ENCODE data around the gene NUDT9.
"Not testable (repeated sequence)": the region's sequence is repeated elsewhere in the genome, so short reads cannot be mapped to it uniquely, and the experiment has no call there.

The NUDT9 gene

DNA sequence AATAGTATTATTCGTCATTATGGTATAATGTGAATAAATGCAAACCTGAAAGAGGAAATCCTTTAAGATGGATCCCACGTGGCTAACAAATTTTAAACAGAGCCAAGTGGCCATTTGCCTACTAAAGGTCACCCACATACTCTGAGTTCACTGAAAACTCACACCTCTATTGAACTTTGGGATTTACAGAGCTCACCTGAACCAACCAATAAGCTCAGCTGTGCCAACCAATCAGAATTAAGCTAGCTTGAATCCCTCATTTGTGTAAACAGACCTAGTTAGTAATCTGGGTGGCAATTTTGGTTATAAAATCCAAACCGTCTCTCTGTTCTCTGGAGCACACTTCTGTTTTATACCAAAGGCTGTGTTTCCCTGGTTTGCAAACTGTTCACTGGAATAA, 5.4 kb upstream of the NUDT9 start:
- Histone ChIP-seq H3K36me3 (no peaks in the 10 kb centered on the region), H3K27ac (no peak overlapping the region), H3K27me3 (no peaks in the 10 kb centered on the region)

DNA sequence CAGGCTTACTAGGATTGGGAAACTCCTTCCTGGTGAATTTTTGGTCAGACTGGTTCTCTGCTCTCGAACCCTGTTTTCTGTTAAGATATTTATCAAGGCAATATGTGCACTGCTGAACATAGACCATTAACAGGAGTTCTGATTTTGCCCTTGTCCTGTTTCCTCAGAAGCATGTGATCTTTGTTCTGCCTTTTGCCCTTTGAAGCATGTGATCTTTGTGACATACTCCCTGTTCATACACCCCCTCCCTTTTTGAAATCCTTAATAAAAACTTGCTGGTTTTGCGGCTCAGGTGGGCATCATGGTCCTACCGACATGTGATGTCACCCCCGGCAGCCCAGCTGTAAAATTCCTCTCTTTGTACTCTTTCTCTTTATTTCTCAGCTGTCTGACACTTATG, 4.0 kb upstream of the NUDT9 start:
- not testable (repeated sequence) for H3K36me3 ChIP-seq, H3K9ac ChIP-seq, H3K27me3 ChIP-seq, H3K27ac ChIP-seq, H3K4me2 ChIP-seq, H3K4me3 ChIP-seq, H4K20me1 ChIP-seq
- Histone ChIP-seq H3K9me3 (replicated peaks in 1 of 11) (peaks cover 6 to 24% (median 11%) of the 10 kb centered on the region in 11 experiments; a peak in 19 of 22 replicates), H3K4me1 (peaks cover 7 to 13% (median 9%) of the 10 kb centered on the region in 10 experiments)

More for the DNA sequence above, 5.4 kb upstream of the NUDT9 start:
- Histone ChIP-seq H3K9ac (no peak overlapping the region), H3K4me2 (no peak overlapping the region), H3K4me1 (peaks cover 6 to 9% (median 8%) of the 10 kb centered on the region in 10 experiments), H3K9me3 (replicated peaks in 1 of 11) (peaks cover 6 to 24% (median 11%) of the 10 kb centered on the region in 11 experiments; a peak in 19 of 22 replicates), H3K4me3 (no peak overlapping the region), H4K20me1 (no peaks in the 10 kb centered on the region)
- TF ChIP-seq Cebpa-rat (IDR thresholded peaks at IDR 0.05): no peak

DNA sequence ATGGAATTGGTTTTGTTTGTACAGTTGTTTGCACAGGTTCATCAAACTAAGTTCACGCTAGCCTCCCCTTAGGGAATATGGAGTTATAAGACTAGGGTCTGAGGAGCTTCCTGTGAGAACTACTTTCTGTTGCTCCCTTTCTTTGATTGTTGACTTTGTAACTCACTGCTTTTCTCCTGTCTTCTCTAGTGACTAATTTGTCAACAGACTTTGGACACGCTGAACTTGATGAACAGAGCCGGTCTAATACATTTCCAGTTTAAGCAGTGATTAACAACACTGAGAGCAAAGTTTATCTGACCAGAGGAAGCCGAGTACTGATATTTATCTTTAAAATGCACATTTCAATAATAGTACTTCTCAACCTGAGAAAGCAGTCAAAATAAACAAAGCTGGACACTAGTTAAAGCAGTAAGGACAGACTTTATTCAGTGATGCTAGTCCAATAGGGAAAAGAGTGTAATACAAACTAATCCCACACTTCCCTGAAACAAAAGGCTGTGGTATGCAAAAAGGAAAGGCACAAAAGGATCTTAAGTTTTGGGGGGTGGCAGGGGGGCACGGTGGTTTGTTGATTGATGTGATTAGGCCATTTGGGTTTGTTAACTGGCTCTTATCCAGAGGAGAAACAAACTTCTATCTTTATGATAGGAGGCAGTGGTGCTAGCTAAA, 2.7 kb upstream of the NUDT9 start:
- no peak for TF ChIP-seq Cebpa-rat (IDR thresholded peaks at IDR 0.05)
- no peak overlapping the region for H3K27ac ChIP-seq
- peaks cover 6 to 19% (median 11%) of the 10 kb centered on the region in 11 experiments; a peak in 19 of 22 replicates for H3K9me3 ChIP-seq (replicated peaks in 1 of 11)

DNA sequence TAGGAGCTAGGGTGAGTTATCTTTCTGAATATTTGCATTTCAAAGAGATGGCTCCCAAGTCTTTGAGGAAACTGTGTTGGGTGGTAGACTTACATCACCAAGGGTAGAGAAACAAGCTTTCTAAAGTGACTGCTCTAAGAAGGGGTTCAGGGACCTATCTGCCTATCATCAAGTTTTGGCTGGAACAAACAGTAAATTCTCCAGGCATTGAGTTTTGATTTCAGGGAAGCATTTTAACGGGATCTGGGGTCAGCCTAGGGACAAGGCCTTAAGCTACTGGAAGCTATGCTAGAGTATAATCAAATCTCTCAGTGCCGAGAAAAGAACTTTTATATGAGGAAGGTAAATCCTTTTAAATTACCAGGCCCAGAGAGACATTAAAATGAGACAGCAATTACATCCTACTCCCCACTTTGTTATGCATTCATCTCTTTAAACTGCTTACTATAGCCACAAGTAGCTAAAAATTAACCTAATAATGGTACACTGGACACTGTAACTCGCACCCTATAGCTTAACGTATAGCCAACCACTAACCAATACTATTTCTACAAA, 2.0 kb upstream of the NUDT9 start:
- Histone ChIP-seq H3K9me3 (replicated peaks in 1 of 11) (peaks cover 6 to 19% (median 11%) of the 10 kb centered on the region in 11 experiments; a peak in 19 of 22 replicates), H3K36me3 (no peaks in the 10 kb centered on the region), H3K4me2 (no peak overlapping the region), H3K9ac (no peak overlapping the region), H4K20me1 (no peaks in the 10 kb centered on the region; a peak in 1 of 22 replicates), H3K27ac (no peak overlapping the region), H3K4me1 (peaks cover 21 to 29% (median 24%) of the 10 kb centered on the region in 10 experiments), H3K4me3 (no peak overlapping the region), H3K27me3 (no peaks in the 10 kb centered on the region)
- no peak for TF ChIP-seq Cebpa-rat (IDR thresholded peaks at IDR 0.05)

More for the DNA sequence above, 2.7 kb upstream of the NUDT9 start:
- Histone ChIP-seq H3K4me2 (no peak overlapping the region), H4K20me1 (no peaks in the 10 kb centered on the region), H3K27me3 (no peaks in the 10 kb centered on the region), H3K4me3 (no peak overlapping the region), H3K9ac (no peak overlapping the region), H3K36me3 (no peaks in the 10 kb centered on the region), H3K4me1 (peaks cover 20 to 24% (median 22%) of the 10 kb centered on the region in 10 experiments)

DNA sequence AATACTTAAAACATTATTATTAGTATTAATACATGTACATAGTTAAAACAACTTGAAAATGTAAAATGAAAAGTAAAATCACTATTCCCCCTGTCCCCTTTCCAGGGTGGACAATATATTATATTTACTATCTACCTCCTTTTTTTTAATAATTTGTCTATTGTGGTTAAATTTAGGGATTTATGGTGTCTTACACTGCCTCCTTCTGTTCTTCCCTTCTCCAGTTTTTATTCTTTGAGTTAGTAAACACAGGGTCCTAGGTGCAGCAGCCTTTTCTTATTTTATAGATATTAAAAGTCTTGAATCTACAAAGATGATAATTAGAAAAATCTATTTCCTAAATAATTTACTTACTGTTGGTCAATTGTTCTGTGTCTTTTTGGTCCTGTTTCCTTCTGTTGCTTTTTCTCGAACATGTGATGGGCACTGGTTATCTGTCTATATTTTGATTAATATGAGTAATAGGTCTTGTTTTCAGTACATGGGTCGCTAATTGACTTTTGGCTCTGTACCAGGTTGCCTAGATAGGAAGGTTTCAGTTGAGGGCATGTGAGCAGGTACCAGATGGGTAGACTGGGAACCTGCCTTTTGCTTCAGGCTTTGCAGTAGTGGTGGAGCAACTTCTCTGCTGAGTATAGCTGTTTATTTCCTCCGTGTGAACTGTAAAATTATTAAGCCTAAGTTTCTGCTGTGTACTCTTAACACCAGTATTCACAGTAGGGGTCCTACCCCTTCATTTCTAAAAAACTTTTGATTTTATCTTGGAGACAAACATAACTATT, 1.1 kb downstream of the NUDT9 start:
- peak overlapping the region; percentile 80 to 93 (median 83) for H3K4me3 ChIP-seq
- no peaks in the 10 kb centered on the region for H3K27me3 ChIP-seq
- peaks cover 0 to 8% (median 0%) of the 10 kb centered on the region in 11 experiments; a peak in 3 of 22 replicates for H3K36me3 ChIP-seq
- H3K27ac ChIP-seq: peak overlapping the region; percentile 81 to 91 (median 88); a peak in 21 of 22 replicates
- peak overlapping the region; percentile 79 to 97 (median 88) for H3K4me2 ChIP-seq
- peak overlapping the region; percentile 84 to 91 (median 88) for H3K9ac ChIP-seq
- no peak for TF ChIP-seq Cebpa-rat (IDR thresholded peaks at IDR 0.05)
- peaks cover 0 to 1% (median 0%) of the 10 kb centered on the region in 11 experiments; a peak in 3 of 22 replicates for H4K20me1 ChIP-seq
- H3K4me1 ChIP-seq: peaks cover 21 to 38% (median 25%) of the 10 kb centered on the region in 10 experiments
- peaks cover 0 to 5% (median 4%) of the 10 kb centered on the region in 11 experiments; a peak in 12 of 22 replicates for H3K9me3 ChIP-seq (replicated peaks in 1 of 11)

DNA sequence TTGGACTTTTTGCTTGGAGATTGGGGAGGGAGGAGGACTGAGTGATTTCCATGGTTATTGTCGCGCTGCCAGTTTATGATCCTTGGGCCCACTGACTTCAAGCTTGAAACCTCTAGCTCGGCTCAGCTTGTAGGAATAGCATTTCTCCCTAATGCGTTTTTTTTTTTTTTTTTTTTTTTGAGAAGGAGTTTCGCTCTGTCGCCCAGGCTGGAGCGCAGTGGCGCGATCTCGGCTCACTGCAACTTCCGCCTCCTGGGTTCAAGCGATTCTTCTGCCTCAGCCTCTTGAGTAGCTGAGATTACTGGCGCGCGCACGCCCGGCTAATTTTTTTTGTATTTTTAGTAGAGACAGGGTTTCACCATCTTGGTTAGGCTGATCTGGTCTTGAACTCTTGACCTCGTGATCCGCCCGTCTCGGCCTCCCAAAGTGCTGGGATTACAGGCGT, 1.7 kb downstream of the NUDT9 start:
- Histone ChIP-seq H3K4me1 (peaks cover 21 to 38% (median 25%) of the 10 kb centered on the region in 10 experiments), H3K36me3 (peaks cover 0 to 11% (median 0%) of the 10 kb centered on the region in 11 experiments; a peak in 3 of 22 replicates), H3K4me2 (peak overlapping the region; percentile 79 to 97 (median 88)), H3K9ac (peak overlapping the region in 10 of 11 experiments; percentile 84 to 91 (median 88); a peak in 14 of 22 replicates), H3K4me3 (peak overlapping the region; percentile 80 to 93 (median 83); a peak in 13 of 20 replicates)
- H3K27me3 ChIP-seq; H4K20me1 ChIP-seq; H3K27ac ChIP-seq; H3K9me3 ChIP-seq (replicated peaks in 1 of 11): not testable (repeated sequence)

DNA sequence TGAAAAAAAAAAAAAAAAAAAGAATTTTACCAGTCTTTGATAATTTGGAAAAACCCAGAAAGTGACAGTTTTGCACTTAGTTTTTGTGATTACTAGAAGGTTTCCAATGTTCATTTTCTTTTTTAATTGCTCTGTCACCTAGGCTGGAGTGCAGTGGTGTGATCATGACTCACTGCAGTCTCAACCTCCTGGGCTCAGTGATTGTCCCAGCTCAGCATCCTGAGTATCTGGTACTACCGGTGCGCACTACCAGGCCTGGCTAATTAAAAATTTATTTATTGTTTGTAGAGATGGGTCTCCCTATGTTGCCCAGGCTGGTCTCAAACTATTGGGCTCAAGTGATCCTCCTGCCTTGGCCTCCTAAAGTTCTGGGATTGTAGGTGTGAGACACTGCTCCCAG, 3.3 kb downstream of the NUDT9 start:
- peaks cover 0 to 14% (median 0%) of the 10 kb centered on the region in 11 experiments; a peak in 4 of 22 replicates for H3K36me3 ChIP-seq
- H3K9me3 ChIP-seq (replicated peaks in 1 of 11): no peaks in the 10 kb centered on the region
- no peak overlapping the region for H3K9ac ChIP-seq
- H3K4me3 ChIP-seq: no peak overlapping the region
- H3K27me3 ChIP-seq: no peaks in the 10 kb centered on the region
- peaks cover 21 to 38% (median 25%) of the 10 kb centered on the region in 10 experiments for H3K4me1 ChIP-seq
- H3K4me2 ChIP-seq: no peak overlapping the region
- no peak overlapping the region for H3K27ac ChIP-seq
- no peak for TF ChIP-seq Cebpa-rat (IDR thresholded peaks at IDR 0.05)
- peaks cover 0 to 17% (median 4%) of the 10 kb centered on the region in 11 experiments; a peak in 4 of 22 replicates for H4K20me1 ChIP-seq

DNA sequence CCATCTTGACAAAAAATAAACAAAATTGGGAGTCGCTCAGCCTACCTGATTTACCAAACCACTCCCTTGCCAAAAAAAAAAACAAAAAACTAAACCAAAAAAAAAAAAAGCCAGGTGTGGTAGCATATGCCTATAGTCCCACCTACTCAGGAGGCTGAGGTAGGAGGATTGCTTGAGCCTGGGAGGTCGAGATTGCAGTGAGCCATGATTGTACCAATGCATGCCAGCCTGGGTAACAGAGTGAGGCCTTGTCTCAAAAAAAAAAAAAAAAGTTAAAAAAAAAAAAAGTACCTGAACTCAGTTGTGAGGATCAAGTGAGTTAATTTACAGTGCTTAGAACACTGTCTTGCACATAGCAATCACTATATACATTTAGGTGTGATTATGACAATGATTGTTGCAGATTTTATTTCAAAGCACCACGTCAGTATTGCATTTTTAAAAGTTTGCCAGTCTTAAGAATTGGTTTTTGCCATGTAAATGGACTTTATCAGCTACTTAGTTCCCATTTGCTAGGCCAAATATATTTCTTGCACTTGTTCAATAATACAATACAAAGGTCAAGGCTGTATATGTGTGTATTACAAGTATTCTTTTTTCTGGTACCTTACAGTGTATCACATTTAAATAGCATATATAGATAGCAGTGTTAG, 4.6 kb downstream of the NUDT9 start:
- H3K9me3 ChIP-seq (replicated peaks in 1 of 11): no peaks in the 10 kb centered on the region
- peaks cover 0 to 22% (median 4%) of the 10 kb centered on the region in 11 experiments; a peak in 4 of 22 replicates for H4K20me1 ChIP-seq
- no peak for TF ChIP-seq Cebpa-rat (IDR thresholded peaks at IDR 0.05)
- no peak overlapping the region for H3K4me2 ChIP-seq
- H3K36me3 ChIP-seq: peaks cover 0 to 14% (median 0%) of the 10 kb centered on the region in 11 experiments; a peak in 5 of 22 replicates
- no peaks in the 10 kb centered on the region for H3K27me3 ChIP-seq
- H3K4me1 ChIP-seq: peaks cover 13 to 31% (median 19%) of the 10 kb centered on the region in 10 experiments
- no peak overlapping the region for H3K27ac ChIP-seq
- no peak overlapping the region for H3K4me3 ChIP-seq
- H3K9ac ChIP-seq: no peak overlapping the region; a peak in 1 of 22 replicates
